Spleen (tissue), 11 donors: ENCODE measurements around the gene PPP2R5E. TPM values are rescaled to one million over a fixed set of nuclear protein-coding genes. Genes with fewer than 3 reads are reported as not detected.

ENCODE experiments used
- DNase-seq: peaks from one replicate; pipeline ENCODE4 v3.0.0-alpha.2; 2020
- H3K27ac ChIP-seq, 8 donors: fragments of 200-600 bp; sonication (generic) in 7 of 8; 1 replicate in 4 of 8; 2 replicates in 4 of 8; pipeline versions ENCODE4 v1.5.0 to v1.8.0; 2016 to 2021; ENCODE audit warnings: inconsistent platforms in 4 of 8, mild to moderate bottlenecking in 4 of 8, moderate library complexity in 1 of 8
- H3K27me3 ChIP-seq, 7 donors: fragments of 200-600 bp; sonication (generic) in 6 of 7; replicated peaks in 1 of 7; 1 replicate in 4 of 7; 2 replicates in 3 of 7; pipeline versions ENCODE4 v1.5.0 to v1.8.0; 2016 to 2021; ENCODE audit warnings: inconsistent platforms in 3 of 7, mild to moderate bottlenecking in 1 of 7
- H3K36me3 ChIP-seq, 6 donors: fragments of 200-600 bp; sonication (generic) in 5 of 6; 1 replicate in 4 of 6; 2 replicates in 2 of 6; pipeline versions ENCODE4 v1.5.0 to v1.8.0; 2016 to 2021; ENCODE audit warnings: inconsistent platforms in 2 of 6
- H3K4me1 ChIP-seq, 6 donors: fragments of 200-600 bp; sonication (generic) in 5 of 6; 1 replicate in 3 of 6; 2 replicates in 3 of 6; pipeline versions ENCODE4 v1.5.0 to v1.8.0; 2016 to 2021; ENCODE audit warnings: inconsistent platforms in 3 of 6
- H3K4me3 ChIP-seq, 8 donors: fragments of 200-600 bp; sonication (generic) in 7 of 8; 1 replicate in 4 of 8; 2 replicates in 4 of 8; pipeline versions ENCODE4 v1.5.0 to v1.8.0; 2016 to 2021; ENCODE audit warnings: inconsistent platforms in 4 of 8, mild to moderate bottlenecking in 4 of 8, moderate library complexity in 2 of 8
- H3K9me3 ChIP-seq, 8 donors: fragments of 200-600 bp; sonication (generic) in 7 of 8; 1 replicate in 4 of 8; 2 replicates in 4 of 8; pipeline versions ENCODE4 v1.5.0 to v1.8.0; 2016 to 2021; ENCODE audit warnings: inconsistent platforms in 4 of 8
- POLR2A ChIP-seq, 3 donors: fragments of 450-650 bp; IDR thresholded peaks; one replicate each; pipeline ENCODE4 v1.5.1; 2017; ENCODE audit warnings: antibody characterized with exemption in 3 of 3, mild to moderate bottlenecking in 1 of 3
- POLR2AphosphoS5 ChIP-seq, 3 donors: sonication (generic); formaldehyde crosslinking; IDR thresholded peaks; one replicate each; pipeline ENCODE4 v1.5.1; 2017; ENCODE audit warnings: antibody characterized with exemption in 3 of 3
- WGBS, 5 donors: extraction: QIAGEN DNeasy Blood & Tissue Kit in 3 of 5; methylation state at CpG; one replicate each; pipeline versions ENCODE4 v1.1.5 to v1.1.7; 2013 to 2018; 5-methylcytosine and 5-hydroxymethylcytosine counted together
- intact Hi-C: fragments of 100-400 bp; cut with DNase I; formaldehyde crosslinking; loops from one replicate; pipeline ENCODE4 v1.15.0; 2023; ENCODE audit warnings: low total_unique reads
- polyA plus RNA-seq, 3 donors: library from polyadenylated mRNA; stranded (reverse); fragments of 200-250 nt; gene quantifications; one replicate each; pipeline ENCODE4 v1.2.1, GENCODE V29; 2013
- total RNA-seq, 7 donors: library from RNA; depleted of rRNA in 3 of 7; stranded (reverse); fragments of >200 nt in 3 of 7; fragmentation: NEBNext Ultra II Directional in 4 of 7; extraction: Animal tissue kit (Norgen Biotek cat#: 25700) in 4 of 7; gene quantifications; one replicate each; pipeline versions ENCODE4 v1.1.0 to v1.2.1, GENCODE V29; 2016 to 2021
- TF ChIP-seq, protein P1 (sequence below), 11 experiments: fragments of 200-600 bp in 7 of 11; fragments of 450-650 bp in 4 of 11; sonication (generic) in 4 of 11; IDR thresholded peaks in 8 of 11; conservative IDR thresholded peaks in 3 of 11; 1 replicate in 7 of 11; 2 replicates in 4 of 11; pipeline versions ENCODE4 v1.4.0 to v1.8.0; 2016 to 2021; ENCODE audit warnings: antibody characterized with exemption in 11 of 11, inconsistent platforms in 4 of 11, mild to moderate bottlenecking in 1 of 11
- donor health status: healthy with polysubstance abuse.
- donor health status: DM: no; HTN: no; CAD: no; lungs with moderate emphysema.
- donor health status: DM: no; HTN: no; CAD: no.
- donor health status: Bipolar disorder and iron deficiency.
- donor health status: healthy.
- donor health status: DM: no; HTN: no; CAD: no.
- donor health status: DM: yes; HTN: yes; CAD: no.

The PPP2R5E gene
- total and polyA plus RNA-seq, 10 donors = 6.1 to 42.3 (median 29.1) TPM

DNA sequence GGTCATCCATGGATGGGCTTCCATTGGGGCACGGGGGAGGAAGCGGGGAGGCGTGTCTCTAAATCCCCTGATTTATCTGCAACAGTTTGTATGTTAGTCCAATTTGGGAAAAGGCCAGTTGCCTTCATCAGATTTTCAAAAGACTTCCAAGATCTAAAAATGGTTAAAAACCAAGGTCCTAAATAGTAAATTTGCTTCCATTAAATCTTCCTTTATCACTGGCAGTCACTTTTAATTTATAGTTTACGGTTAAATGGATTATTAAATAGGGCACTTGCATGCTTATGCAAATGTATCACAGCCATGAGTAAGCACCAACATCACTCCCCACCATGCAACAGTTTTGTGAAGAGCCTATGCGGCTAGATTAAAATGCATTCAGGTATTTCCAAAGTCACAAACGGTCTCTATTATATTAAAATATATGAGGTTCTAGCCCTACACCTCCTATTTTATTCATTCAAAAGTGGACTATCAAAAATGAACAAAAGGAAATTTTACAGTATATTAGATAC, 116.3 kb downstream of the PPP2R5E start:
- peaks cover 0 to 42% (median 11%) of the 10 kb centered on the region in 6 donors for H3K4me1 ChIP-seq
- DNase-seq = no peak
- no peak overlapping the region for H3K27ac ChIP-seq
- intact Hi-C loops = no loop called here
- peaks cover 0 to 5% (median 0%) of the 10 kb centered on the region in 6 donors for H3K36me3 ChIP-seq
- H3K9me3 ChIP-seq = no peaks in the 10 kb centered on the region
- no peak overlapping the region for H3K4me3 ChIP-seq
- TF ChIP-seq POLR2A (IDR thresholded peaks at IDR 0.05) = no peak
- TF ChIP-seq POLR2AphosphoS5 (IDR thresholded peaks at IDR 0.05) = no peak
- TF ChIP-seq, protein P1, sequence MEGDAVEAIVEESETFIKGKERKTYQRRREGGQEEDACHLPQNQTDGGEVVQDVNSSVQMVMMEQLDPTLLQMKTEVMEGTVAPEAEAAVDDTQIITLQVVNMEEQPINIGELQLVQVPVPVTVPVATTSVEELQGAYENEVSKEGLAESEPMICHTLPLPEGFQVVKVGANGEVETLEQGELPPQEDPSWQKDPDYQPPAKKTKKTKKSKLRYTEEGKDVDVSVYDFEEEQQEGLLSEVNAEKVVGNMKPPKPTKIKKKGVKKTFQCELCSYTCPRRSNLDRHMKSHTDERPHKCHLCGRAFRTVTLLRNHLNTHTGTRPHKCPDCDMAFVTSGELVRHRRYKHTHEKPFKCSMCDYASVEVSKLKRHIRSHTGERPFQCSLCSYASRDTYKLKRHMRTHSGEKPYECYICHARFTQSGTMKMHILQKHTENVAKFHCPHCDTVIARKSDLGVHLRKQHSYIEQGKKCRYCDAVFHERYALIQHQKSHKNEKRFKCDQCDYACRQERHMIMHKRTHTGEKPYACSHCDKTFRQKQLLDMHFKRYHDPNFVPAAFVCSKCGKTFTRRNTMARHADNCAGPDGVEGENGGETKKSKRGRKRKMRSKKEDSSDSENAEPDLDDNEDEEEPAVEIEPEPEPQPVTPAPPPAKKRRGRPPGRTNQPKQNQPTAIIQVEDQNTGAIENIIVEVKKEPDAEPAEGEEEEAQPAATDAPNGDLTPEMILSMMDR (IDR thresholded peaks at IDR 0.05 in 8 of 11, conservative IDR thresholded peaks at IDR 0.05 in 3 of 11) = no peak
- no peaks in the 10 kb centered on the region for H3K27me3 ChIP-seq
- 95 to 98% (median 96%) methylated on average over 6 of the region's 6 CpGs for WGBS, 5 donors

DNA sequence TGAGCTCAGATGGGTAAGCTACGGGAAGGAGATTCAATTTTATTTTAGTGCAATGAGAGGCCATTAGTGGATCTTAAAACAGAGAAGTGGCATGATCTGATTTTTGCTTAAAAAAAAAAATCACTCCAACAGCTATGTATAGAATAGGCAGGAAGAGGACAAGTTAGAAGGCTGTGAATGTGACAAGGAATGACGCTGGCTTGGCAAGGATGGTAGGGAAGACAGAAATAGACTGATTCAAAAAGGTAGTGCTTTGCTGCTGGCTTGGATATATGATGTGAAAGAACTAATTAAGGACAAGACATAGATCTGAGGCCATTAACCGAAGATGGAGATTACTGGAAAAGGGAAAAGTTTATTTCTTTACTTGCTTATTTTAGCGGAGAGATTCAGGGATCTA, 119.3 kb downstream of the PPP2R5E start:
- no peak for DNase-seq
- Histone ChIP-seq H3K36me3 (peaks cover 0 to 33% (median 4%) of the 10 kb centered on the region in 6 donors), H3K4me1 (peaks cover 0 to 28% (median 8%) of the 10 kb centered on the region in 6 donors), H3K9me3 (no peaks in the 10 kb centered on the region), H3K27me3 (no peaks in the 10 kb centered on the region), H3K4me3 (no peak overlapping the region), H3K27ac (no peak overlapping the region)
- WGBS, 5 donors = 90 to 94% (median 92%) methylated on average over 4 of the region's 4 CpGs
- TF ChIP-seq, protein P1 (IDR thresholded peaks at IDR 0.05 in 8 of 11, conservative IDR thresholded peaks at IDR 0.05 in 3 of 11) = no peak
- no peak for TF ChIP-seq POLR2A (IDR thresholded peaks at IDR 0.05)
- no peak for TF ChIP-seq POLR2AphosphoS5 (IDR thresholded peaks at IDR 0.05)
- intact Hi-C loops = no loop called here

DNA sequence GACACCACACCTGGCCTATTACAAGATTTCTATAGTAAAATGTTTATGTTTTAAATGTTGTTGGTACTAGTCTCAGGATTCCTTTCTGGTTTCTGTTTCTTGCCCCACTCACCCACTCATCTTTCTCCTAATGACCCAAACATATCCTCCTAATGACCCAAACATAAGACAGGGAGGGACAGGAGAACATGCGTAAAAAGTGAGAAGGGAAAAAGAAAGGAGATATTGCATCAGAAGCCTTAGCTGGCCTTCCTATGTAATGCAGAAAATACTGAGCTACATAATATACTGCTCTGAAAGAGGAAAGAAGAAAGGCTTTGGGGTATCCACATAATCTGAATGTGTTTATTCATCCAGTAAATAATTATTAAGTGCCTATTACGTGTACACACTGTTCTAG, 119.8 kb downstream of the PPP2R5E start:
- H3K4me3 ChIP-seq = no peak overlapping the region
- no peak for TF ChIP-seq POLR2AphosphoS5 (IDR thresholded peaks at IDR 0.05)
- intact Hi-C loops = no loop called here
- DNase-seq = no peak
- no peak overlapping the region for H3K27ac ChIP-seq
- H3K36me3 ChIP-seq = peaks cover 0 to 35% (median 4%) of the 10 kb centered on the region in 6 donors
- no peaks in the 10 kb centered on the region for H3K9me3 ChIP-seq
- WGBS, 5 donors = 89 to 94% (median 93%) methylated on average over 2 of the region's 2 CpGs
- H3K4me1 ChIP-seq = peaks cover 0 to 22% (median 2%) of the 10 kb centered on the region in 6 donors
- no peaks in the 10 kb centered on the region for H3K27me3 ChIP-seq

DNA sequence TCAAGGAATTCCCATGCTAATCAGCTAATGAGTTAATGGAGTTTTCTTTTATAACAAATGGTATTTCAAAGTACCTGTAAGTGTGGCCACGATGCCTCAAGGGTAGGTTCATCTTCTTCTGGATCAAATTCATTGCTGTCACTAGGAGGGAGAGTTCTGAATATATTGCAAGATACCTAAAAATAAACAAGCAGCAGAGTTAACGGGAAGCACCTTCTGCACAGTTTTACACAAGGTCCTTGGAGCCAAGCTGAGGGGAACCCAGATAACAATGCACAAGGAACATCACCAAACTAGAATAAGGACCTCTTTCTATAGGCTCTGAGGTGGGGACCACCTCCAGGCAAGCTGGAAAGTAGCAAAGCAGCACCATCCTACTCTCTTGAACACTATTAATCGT, 121.3 kb downstream of the PPP2R5E start:
- TF ChIP-seq, protein P1 (IDR thresholded peaks at IDR 0.05 in 8 of 11, conservative IDR thresholded peaks at IDR 0.05 in 3 of 11) = no peak
- TF ChIP-seq POLR2AphosphoS5 (IDR thresholded peaks at IDR 0.05) (no peak), POLR2A (IDR thresholded peaks at IDR 0.05) (no peak)
- 84 to 90% (median 88%) methylated on average over 3 of the region's 3 CpGs for WGBS, 5 donors
- H3K4me1 ChIP-seq = peaks cover 0 to 11% (median 0%) of the 10 kb centered on the region in 6 donors
- H3K4me3 ChIP-seq = no peak overlapping the region
- H3K9me3 ChIP-seq = no peaks in the 10 kb centered on the region
- H3K27me3 ChIP-seq = no peaks in the 10 kb centered on the region
- no peak overlapping the region for H3K27ac ChIP-seq
- no peak for DNase-seq
- peaks cover 0 to 44% (median 4%) of the 10 kb centered on the region in 6 donors for H3K36me3 ChIP-seq
- intact Hi-C loops = no loop called here
